Measurements from ENCODE around the gene FRRS1L. TPM values are rescaled to one million over a fixed set of nuclear protein-coding genes. Genes with fewer than 3 reads are reported as not detected.

The FRRS1L gene, protein sequence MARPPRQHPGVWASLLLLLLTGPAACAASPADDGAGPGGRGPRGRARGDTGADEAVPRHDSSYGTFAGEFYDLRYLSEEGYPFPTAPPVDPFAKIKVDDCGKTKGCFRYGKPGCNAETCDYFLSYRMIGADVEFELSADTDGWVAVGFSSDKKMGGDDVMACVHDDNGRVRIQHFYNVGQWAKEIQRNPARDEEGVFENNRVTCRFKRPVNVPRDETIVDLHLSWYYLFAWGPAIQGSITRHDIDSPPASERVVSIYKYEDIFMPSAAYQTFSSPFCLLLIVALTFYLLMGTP
- 0.24 and 0.45 TPM in 2 replicates for polyA plus RNA-seq (2014; cell fraction: cytosol; rRNA removed)
- polyA plus RNA-seq (2014; cell fraction: nucleus; rRNA removed) = 0.18 and 0.20 TPM in 2 replicates

DNA sequence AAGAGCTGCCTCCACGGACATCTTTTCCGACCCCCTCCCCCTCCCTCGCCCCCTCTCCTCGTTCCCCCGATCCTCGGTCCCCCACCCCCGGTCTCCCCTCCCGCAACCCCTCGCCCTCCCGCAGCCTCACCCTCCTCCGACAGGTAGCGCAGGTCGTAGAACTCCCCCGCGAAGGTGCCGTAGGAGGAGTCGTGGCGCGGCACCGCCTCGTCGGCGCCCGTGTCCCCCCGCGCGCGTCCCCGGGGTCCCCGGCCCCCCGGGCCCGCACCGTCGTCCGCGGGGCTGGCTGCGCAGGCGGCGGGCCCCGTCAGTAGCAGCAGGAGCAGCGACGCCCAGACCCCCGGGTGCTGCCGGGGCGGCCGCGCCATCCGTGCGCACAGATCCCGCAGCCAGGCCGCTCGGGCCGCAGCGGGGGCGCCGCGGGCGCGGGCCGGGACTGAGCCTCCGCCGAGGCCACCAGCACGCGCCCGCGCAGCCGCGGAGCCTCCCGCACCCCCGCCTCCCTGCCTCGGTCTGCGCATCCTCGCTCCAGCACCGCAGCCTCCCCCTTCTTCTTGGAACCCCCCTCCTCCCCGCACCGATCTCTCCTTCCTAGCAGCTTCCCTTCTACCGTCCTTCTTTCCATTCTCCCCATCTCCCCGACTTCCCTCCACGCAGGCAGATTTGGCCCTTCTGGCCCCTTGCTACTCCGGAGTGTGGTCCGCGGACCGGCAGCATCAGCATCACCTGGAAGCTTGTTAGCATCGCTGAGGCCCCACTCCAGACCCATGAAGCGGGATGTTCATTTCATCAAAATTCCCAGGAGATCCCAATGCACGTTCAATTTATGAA lies at the start of gene FRRS1L:
TSS of gene FRRS1L (minus strand) at position 479 of the 831 bp plus-strand sequence. CDS start at position 368, 111 bp downstream.
- DNase-seq (ENCODE audit: low spot score) = no peak

DNA sequence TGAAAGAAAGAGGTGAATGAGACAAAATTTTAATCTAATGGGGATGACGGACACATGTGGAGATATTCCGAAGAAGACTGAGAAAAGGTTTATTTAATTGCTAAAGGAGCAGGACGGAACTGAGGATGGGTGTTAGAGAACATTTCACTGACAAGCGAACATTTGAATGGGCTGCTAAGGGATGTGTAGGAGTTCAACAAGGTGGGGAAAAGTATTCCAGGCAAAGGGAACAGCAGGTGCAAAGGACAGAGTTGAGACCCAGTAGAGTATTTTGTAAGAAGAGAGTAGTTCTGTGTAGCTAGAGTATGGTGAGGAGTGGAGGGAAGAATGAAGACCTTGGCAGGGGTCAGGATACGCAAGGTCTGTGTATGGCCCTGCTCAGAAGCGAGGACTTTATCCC lies 47.4 kb upstream of the FRRS1L start:
- DNase-seq (ENCODE audit: low spot score) = no peak

DNA sequence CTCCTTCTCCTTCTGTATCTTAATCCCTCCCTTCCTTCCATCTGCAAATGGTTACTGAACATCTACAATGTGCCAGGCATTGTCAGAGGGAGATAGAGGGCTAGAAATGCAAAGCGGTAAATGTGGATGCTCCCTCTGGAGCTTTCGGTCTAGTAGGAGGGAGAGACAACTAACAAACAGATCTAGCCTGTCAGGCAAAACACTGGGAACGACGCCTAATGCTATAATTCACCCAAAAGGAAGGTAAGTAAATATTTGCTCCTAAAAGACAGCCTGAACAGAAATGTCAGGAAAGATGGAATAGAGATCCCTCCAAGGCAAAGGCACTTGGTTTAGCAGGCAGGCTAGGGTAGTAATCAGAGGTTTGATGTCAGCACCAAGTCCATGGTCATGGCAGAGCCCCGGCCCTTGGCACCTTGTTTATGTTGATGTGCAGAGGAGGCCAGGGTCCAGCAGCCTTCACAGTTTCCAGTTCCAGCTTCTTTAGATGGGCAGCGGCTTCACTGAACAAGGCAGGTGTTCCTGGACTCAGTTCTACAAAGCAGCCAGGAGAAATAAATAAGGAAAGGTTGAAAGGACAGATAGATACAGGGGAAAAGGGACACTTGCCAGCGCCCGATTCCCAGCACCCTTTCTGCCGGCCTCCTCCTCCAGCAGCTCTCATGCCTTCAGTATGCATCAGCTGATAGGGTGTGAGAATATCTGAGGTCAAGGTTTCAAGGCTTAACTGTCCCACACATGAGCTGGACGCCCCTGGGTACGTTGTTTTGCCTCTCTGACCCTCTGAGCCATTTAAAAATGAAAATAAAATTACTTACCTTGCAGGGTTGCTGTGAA lies 46.5 kb upstream of the FRRS1L start:
- no peak for DNase-seq (ENCODE audit: low spot score)

DNA sequence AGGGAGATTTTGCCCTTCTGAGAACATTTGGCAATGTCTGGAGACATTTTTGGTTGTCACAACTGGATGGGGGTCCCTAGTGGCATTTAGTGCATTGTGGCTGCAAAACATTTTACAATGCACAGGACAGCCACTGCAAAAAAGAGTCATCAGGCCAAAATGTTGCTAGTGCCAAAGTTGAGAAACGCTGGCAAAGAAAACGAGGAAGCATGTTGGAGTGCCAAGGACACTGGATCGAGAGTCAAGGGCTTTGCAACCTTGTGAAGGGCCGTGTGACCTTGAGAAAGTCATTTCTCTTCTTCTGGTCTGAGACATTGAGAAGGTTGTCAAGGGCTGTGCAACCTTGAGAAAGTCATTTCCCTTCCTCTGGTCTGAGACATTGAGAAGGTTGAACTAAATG lies 45.7 kb upstream of the FRRS1L start:
- no peak for DNase-seq (ENCODE audit: low spot score)

- no peak for DNase-seq (ENCODE audit: low spot score)
These were observed 39.6 kb upstream of the FRRS1L start for GRCh38 chr9:109206670-109207069.

GRCh38 chr9:109205526-109205925 lies 38.5 kb upstream of the FRRS1L start:
- DNase-seq (ENCODE audit: low spot score) = no peak

GRCh38 chr9:109203761-109204360 lies 36.8 kb upstream of the FRRS1L start:
- DNase-seq (ENCODE audit: low spot score) = no peak

DNA sequence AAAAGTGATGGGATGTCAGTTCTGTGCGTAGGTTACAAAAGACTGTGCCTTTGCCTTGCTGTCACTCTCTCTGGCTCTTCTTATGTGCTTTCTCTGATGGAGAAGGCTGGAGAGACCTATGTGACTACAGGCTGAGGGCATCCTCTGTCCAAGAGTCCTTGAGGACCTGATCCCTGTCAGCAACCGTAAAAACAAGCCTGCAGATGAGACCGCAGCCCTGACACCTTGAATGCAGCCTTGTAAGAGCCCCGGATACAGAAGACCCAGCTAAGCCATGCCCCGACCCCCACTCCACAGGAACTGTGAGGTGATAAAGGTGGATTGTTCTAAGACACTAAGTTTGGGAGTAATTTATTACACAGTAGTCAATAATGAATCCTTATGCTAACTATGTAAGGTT lies 32.6 kb upstream of the FRRS1L start:
- no peak for DNase-seq (ENCODE audit: low spot score)

DNA sequence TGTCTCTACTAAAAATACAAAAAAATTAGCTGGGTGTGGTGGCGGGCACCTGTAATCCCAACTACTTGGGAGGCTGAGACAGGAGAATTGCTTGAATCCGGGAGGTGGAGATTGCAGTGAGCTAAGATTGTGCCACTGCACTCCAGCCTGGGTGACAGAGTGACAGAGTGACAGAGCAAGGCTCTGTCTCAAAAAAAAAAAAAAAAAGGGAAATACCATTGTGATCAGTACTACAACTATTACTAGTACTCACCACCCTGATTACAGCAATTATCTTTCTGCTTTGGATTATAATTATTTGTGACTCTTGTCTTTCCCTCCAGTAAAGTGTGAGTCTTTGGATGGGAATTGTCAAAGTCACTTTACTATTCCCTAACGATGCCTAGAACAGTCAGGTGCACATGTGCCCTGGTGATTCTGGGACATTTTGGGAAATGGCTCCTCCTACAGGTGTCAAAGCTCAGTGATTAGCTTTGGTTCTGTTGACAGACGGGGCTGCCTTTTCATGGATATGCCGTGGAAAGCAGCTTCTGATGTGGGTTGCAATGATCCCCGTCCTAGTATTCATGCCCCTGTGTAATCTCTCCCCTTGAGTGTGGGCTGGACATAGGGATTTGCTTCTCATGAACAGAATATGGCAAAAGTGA lies 31.8 kb upstream of the FRRS1L start:
- DNase-seq (ENCODE audit: low spot score) = no peak

- no peak for DNase-seq (ENCODE audit: low spot score)
These were observed 27.0 kb upstream of the FRRS1L start for GRCh38 chr9:109193974-109194556.

- peak; percentile 34 for DNase-seq (ENCODE audit: low spot score)
These were observed 25.8 kb upstream of the FRRS1L start for GRCh38 chr9:109192732-109193361.

DNA sequence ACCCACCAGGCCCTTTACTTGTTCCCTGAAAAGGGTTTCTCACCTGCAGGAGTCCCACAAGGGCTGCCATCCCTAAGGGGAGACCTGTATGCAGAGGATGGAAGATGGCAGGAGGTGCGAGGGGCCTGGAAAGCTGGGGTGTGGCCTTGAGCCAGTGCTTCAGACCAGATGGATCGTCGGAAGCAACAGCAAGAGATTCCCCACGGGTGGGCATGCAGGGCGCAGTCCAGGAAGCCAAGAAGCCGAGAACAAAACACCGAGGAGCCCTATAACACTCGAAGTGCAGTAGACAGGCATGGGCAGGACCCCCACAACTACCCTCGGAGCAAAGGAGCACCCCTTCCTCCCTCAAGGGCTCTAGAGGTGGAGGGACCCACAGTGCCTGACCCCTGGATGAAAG lies 24.7 kb upstream of the FRRS1L start:
- no peak for DNase-seq (ENCODE audit: low spot score)

DNA sequence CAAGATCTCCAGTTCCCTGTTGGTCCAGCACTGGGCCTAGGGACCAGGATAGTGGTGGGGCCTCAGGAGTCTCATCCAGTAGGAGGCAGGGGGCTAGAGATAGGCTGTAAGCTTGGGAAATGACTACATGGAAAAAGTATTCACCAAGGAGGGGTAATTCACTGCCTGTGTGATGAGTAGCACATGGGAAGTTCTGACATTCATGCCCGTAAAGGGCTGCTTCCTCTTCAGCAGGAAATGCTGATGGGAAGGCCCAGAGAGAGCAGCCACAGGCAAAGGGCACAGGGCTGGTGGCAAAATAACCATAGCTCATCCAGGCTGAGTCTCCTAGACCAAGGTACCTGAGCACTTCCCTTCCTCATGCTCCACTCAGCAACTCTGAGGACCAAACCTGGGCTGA lies 23.1 kb upstream of the FRRS1L start:
- no peak for DNase-seq (ENCODE audit: low spot score)

- no peak for DNase-seq (ENCODE audit: low spot score)
These were observed 19.9 kb upstream of the FRRS1L start for GRCh38 chr9:109186857-109187520.

DNA sequence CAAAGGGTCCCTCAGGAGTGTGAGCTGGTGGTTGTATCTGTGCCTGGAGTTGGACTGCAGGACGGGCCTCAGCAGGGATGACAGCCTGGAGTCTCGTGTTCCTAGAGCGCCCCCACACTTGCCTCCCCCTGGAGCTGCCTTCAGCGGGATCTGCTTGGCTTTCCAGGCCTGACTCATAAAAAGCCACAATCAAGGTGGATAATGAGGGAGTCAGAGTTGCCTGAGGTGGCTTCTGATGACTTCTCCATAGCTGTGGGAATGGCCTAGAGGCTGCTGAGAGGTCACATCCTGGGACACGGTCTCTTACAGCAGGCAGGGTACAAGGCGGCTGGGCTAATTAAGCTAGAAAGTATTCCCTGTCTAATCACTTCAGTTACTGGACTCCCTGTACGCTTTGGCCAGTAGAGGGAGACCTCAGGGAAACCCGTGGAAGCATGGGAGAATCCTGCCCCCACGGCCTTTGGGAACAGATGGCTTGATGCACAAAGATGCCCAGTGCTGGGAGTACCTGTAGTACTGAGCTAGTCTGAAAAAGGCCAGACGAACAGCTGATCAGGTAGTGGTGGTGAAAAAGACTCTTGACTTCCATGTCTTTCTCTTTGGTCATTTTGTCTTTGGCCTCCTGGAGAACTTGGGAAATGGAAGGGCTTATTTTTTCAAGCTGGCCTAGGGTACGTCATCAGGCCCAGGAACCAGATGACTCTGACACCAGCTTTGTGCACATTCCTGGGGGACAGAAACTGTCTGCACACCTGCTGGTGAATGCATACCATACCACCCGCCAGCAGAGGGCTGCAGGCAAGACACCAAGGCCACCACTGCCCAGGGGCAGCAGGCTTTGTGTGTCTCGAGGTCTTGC lies 16.1 kb upstream of the FRRS1L start:
- peak; percentile 68 for DNase-seq (ENCODE audit: low spot score)

DNA sequence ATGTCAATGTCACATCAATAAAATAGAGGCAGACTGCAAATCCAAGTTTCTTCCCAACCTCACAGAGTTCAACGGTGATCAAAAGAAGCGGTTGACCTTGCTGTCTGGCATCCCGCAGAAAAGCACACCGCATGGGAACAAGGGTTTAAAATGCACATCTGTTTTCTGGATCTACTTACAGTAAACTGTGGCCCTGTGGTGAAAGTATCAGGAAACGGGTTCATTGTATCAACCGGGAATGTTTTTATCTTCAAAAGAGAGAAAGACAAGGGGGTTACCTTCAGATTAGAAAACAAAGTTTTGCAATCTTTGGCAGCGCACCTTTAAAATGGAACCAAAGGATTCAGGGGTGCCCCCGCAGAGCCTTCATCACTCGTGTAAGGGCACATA lies 15.5 kb upstream of the FRRS1L start:
- DNase-seq (ENCODE audit: low spot score) = no peak

GRCh38 chr9:109181284-109181683 lies 14.2 kb upstream of the FRRS1L start:
- DNase-seq (ENCODE audit: low spot score) = no peak

GRCh38 chr9:109179801-109180523 lies 12.9 kb upstream of the FRRS1L start:
- no peak for DNase-seq (ENCODE audit: low spot score)
